ENCODE measurements around the gene JAKMIP2. TPM values are rescaled to one million over a fixed set of nuclear protein-coding genes. Genes with fewer than 3 reads are reported as not detected.
"Not testable (repeated sequence)": the region's sequence is repeated elsewhere in the genome, so short reads cannot be mapped to it uniquely, and the experiment has no call there.

Gene JAKMIP2
- total and polyA plus RNA-seq, 2 experiments from 2014 or later: 1.4 to 4.3 TPM

DNA sequence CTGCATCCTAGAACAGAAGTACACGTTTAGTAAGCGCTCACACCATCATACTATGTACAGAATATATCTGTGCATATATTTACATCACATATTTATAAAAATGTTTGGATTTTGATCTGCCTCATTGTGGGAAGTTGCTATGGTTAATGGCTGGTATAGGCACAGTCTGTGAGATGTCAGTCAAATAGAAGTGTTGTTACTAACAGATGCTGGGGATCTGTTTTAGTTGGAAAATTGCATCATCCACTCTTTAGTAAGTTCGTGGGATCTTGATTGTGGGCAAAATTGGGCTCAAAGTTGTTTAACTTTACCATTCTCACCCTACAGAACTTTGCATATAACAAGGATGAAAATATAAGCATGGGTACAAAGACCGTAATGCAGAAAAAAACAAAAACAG is 196.3 kb downstream of the JAKMIP2 start:
- Histone ChIP-seq H3K36me3 (replicated peaks; ENCODE audit: insufficient read depth, low read depth) (no peaks in the 10 kb centered on the region), H3K9me2 (replicated peaks; ENCODE audit: insufficient read depth) (no peaks in the 10 kb centered on the region), H3K79me2 (no peaks in the 10 kb centered on the region), H3K9me3 (ENCODE audit: low read depth) (no peaks in the 10 kb centered on the region), H3K27me3 (no peaks in the 10 kb centered on the region), H3K27ac (no peak overlapping the region), H3K4me3 (no peak overlapping the region), H4K20me1 (ENCODE audit: insufficient read depth, poor library complexity, severe bottlenecking) (no peaks in the 10 kb centered on the region), H3K4me1 (ENCODE audit: insufficient read depth) (no peaks in the 10 kb centered on the region), H2AFZ (no peak overlapping the region), H3K4me2 (no peak overlapping the region)
- no peak for DNase-seq (ENCODE audit: low spot score)
- WGBS (ENCODE audit: low lambda C conversion rate, missing lambda C conversion rate): 89% methylated on average over 4 of the region's 4 CpGs
- TF ChIP-seq EZH2phosphoT487 (IDR thresholded peaks at IDR 0.05; ENCODE audit: low read depth, severe bottlenecking, unreplicated experiment): no peak
- TF ChIP-seq, protein P1, sequence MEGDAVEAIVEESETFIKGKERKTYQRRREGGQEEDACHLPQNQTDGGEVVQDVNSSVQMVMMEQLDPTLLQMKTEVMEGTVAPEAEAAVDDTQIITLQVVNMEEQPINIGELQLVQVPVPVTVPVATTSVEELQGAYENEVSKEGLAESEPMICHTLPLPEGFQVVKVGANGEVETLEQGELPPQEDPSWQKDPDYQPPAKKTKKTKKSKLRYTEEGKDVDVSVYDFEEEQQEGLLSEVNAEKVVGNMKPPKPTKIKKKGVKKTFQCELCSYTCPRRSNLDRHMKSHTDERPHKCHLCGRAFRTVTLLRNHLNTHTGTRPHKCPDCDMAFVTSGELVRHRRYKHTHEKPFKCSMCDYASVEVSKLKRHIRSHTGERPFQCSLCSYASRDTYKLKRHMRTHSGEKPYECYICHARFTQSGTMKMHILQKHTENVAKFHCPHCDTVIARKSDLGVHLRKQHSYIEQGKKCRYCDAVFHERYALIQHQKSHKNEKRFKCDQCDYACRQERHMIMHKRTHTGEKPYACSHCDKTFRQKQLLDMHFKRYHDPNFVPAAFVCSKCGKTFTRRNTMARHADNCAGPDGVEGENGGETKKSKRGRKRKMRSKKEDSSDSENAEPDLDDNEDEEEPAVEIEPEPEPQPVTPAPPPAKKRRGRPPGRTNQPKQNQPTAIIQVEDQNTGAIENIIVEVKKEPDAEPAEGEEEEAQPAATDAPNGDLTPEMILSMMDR (IDR thresholded peaks at IDR 0.05; ENCODE audit: poor library complexity): no peak

DNA sequence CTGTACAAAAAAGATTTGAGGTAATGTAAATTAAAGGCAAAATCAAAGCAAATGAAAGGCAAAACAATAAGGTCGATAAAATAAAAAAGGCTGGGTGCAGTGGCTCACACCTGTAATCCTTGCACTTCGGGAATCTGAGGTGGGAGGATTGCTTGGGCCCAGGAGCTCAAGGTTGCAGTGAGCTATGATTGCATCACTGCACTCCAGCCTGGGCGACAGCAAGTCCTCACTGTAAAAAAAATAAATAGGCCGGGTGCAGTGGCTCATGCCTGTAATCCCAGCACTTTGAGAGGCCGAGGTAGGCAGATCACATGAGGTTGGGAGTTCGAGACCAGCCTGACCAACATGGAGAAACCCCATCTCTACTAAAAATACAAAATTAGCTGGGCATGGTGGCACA is 200.3 kb downstream of the JAKMIP2 start:
- DNase-seq (ENCODE audit: low spot score): not testable (repeated sequence)

DNA sequence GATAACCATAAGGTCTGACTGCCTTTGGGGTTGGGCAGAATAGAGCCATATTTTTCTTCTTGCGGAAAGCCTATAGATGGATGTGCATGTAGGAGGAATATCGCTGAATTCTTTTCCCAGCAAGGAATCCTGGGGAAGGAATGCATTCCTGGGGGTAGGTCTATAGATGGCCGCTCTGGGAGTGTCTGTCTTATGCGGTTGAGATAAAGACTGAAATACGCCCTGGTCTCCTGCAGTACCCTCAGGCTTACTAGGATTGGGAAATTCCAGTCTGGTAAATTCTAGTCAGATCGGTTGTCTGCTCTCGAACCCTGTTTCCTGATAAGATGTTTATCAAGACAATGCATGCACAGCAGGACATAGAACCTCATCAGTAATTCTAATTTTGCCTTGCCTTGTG is 202.1 kb downstream of the JAKMIP2 start:
- not testable (repeated sequence) for H3K36me3 ChIP-seq (replicated peaks; ENCODE audit: insufficient read depth, low read depth); H3K27ac ChIP-seq; H2AFZ ChIP-seq; DNase-seq (ENCODE audit: low spot score); H3K79me2 ChIP-seq; H3K9me2 ChIP-seq (replicated peaks; ENCODE audit: insufficient read depth); H4K20me1 ChIP-seq (ENCODE audit: insufficient read depth, poor library complexity, severe bottlenecking); H3K4me1 ChIP-seq (ENCODE audit: insufficient read depth); H3K9me3 ChIP-seq (ENCODE audit: low read depth); H3K4me3 ChIP-seq; H3K27me3 ChIP-seq; H3K4me2 ChIP-seq
- WGBS (ENCODE audit: low lambda C conversion rate, missing lambda C conversion rate): 93% methylated on average over 7 of the region's 7 CpGs

More for the DNA sequence above, 200.3 kb downstream of the JAKMIP2 start:
- H3K9me3 ChIP-seq (ENCODE audit: low read depth); H3K4me2 ChIP-seq; H3K4me3 ChIP-seq; H2AFZ ChIP-seq; H3K4me1 ChIP-seq (ENCODE audit: insufficient read depth); H3K27ac ChIP-seq; H3K36me3 ChIP-seq (replicated peaks; ENCODE audit: insufficient read depth, low read depth); H3K27me3 ChIP-seq; H3K9me2 ChIP-seq (replicated peaks; ENCODE audit: insufficient read depth); H3K79me2 ChIP-seq; H4K20me1 ChIP-seq (ENCODE audit: insufficient read depth, poor library complexity, severe bottlenecking): not testable (repeated sequence)
- 81% methylated on average over 6 of the region's 6 CpGs for WGBS (ENCODE audit: low lambda C conversion rate, missing lambda C conversion rate)

DNA sequence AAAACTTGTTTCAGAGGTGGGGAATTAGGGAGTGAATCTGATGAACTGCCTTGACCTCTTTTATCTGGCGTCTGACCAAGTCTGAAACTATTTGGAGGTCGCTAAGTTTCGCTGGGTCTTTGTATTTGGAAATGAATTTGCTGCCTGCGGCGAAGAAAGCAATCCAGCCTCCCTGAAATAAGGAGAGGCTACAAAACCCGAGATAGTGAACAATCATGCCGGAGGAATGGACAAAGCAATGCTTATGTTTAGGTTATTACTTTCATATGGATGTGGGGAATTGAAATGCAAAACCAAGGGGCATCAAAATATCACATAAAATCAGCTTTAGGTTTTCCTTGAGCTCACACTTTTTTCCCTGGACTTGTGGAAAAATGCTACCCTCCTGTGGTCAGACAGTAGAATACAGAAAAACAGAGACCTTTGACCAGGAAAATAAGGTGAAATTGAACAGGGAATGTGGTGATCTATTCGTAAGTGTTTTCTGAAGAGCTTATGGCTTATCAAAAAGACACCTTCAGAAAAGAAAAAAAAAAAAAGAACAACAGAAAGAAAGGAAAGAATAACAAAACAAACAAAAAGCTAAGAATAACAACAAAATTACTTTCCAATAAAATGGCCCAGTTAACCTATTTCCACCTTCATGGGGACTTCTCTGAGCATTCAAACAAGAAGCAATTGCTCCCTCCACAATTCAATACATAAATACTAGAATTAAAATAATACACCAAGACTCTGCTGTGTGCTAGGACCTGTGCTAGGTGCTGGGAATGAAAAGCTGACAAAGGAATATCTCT is 204.1 kb downstream of the JAKMIP2 start:
- Histone ChIP-seq H3K4me1 (ENCODE audit: insufficient read depth) (no peaks in the 10 kb centered on the region), H4K20me1 (ENCODE audit: insufficient read depth, poor library complexity, severe bottlenecking) (no peaks in the 10 kb centered on the region), H3K9me3 (ENCODE audit: low read depth) (no peaks in the 10 kb centered on the region), H3K4me3 (no peak overlapping the region), H3K27ac (peak overlapping the region; percentile 13), H3K4me2 (peak overlapping the region; percentile 67), H2AFZ (peak overlapping the region; percentile 45), H3K27me3 (no peaks in the 10 kb centered on the region), H3K36me3 (replicated peaks; ENCODE audit: insufficient read depth, low read depth) (no peaks in the 10 kb centered on the region), H3K79me2 (no peaks in the 10 kb centered on the region), H3K9me2 (replicated peaks; ENCODE audit: insufficient read depth) (no peaks in the 10 kb centered on the region)
- DNase-seq (ENCODE audit: low spot score): peak; percentile 74
- TF ChIP-seq, protein P1 (IDR thresholded peaks at IDR 0.05; ENCODE audit: poor library complexity): peak; percentile 83
- TF ChIP-seq EZH2 (IDR thresholded peaks at IDR 0.05; ENCODE audit: borderline replicate concordance) (no peak), EZH2phosphoT487 (IDR thresholded peaks at IDR 0.05; ENCODE audit: low read depth, severe bottlenecking, unreplicated experiment) (no peak)
- WGBS (ENCODE audit: low lambda C conversion rate, missing lambda C conversion rate): 16% methylated on average over 8 of the region's 8 CpGs

All from hepatocyte (in vitro differentiated cells).